Measurements from ENCODE around the gene G2E3.
A peak's percentile ranks its signal among the peaks of the same experiment; 100 is the strongest.
"Not testable (repeated sequence)": the region's sequence is repeated elsewhere in the genome, so short reads cannot be mapped to it uniquely, and the experiment has no call there.

Gene G2E3

GRCh38 chr14:30559638-30560091 lies 707 bp downstream of the G2E3 start:
- DNase-seq (ENCODE audit: low spot score) = peak; percentile 10

DNA sequence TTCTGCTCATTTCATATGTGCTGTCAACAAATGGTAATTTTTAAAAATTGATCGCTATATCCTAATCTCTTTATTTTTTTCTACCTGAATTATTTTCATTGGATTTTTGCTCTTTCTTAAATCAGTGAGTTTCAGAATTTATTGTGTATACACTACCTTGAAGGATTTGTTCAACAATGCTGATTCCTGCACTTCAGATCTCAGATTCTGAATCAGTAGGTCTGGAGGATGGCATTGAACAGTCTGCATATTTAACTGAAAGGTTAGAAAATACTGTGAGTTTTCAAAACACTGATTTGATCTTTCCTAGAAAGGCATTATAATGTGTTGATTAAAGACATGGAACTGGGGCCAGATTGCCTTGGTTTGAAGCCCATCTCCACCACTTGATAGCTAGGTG lies 1.6 kb downstream of the G2E3 start:
- no peak for DNase-seq (ENCODE audit: low spot score)

GRCh38 chr14:30564235-30564867 lies 5.4 kb downstream of the G2E3 start:
- no peak for DNase-seq (ENCODE audit: low spot score)

- no peak for DNase-seq (ENCODE audit: low spot score)
Observed at GRCh38 chr14:30564868-30565248, 5.9 kb downstream of the G2E3 start.

- DNase-seq (ENCODE audit: low spot score) = no peak
Observed at GRCh38 chr14:30569216-30569902, 10.4 kb downstream of the G2E3 start.

GRCh38 chr14:30569903-30570226 lies 10.9 kb downstream of the G2E3 start:
- no peak for DNase-seq (ENCODE audit: low spot score)

DNA sequence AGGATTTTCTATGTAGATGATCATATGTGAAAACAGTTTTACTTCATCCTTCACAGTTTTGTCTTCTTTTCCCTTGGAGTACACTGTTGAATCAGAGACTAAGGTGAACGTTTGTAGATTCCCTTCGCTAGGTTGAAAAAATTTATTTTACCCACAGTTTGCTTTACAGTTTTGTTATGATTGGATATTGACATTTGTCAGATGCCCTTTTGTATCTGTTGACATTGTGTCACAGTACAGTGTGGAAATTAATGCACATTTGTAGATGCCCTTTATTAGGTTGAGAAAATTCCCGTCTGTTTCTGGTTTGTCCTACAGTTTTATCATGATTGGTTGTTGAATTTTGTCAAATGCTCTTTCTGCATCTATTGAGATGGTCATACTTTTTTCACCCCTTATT lies 13.3 kb downstream of the G2E3 start:
- DNase-seq (ENCODE audit: low spot score) = no peak

DNA sequence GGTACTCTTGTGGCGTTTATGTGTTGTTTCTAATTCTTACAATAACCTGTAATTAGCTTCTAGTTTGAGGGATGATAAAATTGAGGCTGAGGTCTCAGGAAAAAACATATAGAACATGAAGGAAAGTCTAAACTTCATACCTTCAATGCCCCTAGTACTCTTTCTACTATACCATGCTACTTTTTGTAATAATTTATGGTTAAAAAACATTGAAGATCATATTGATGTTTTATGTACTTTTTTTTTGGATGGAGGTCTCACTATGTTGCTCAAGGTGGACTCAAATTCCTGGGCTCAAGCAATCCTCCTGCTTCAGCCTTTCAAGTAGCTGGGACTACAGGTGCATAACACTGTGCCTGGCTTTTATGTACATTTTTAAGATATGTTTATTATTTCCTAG lies 13.8 kb downstream of the G2E3 start:
- no peak for DNase-seq (ENCODE audit: low spot score)

DNA sequence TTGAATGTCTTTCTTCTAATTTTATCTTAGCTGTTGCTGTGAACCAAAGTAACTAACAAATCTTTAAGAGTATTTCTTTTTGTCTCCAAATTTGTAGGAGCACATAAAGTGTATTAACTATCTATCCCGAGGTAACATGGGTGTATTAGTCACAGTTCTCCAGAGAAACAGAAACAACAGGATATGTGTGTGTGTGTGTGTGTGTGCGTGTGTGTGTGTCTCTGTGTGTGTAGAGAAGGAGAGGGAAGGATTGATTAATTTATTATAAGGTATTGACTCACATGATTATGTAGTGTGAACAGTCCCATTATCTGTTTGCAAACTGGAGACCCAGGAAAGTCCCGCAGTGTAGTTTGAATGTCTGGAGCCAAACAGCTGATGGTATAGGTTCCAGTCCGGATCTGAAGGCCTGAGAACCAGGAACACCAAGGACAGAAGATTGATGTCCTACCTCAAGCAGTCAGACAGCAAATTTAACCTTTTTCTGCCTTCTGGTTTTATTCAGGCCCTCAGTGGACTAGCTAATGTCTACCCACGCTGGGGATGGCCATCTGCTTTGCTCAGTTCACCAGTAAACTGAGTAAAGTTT lies 14.4 kb downstream of the G2E3 start:
- no peak for DNase-seq (ENCODE audit: low spot score)

DNA sequence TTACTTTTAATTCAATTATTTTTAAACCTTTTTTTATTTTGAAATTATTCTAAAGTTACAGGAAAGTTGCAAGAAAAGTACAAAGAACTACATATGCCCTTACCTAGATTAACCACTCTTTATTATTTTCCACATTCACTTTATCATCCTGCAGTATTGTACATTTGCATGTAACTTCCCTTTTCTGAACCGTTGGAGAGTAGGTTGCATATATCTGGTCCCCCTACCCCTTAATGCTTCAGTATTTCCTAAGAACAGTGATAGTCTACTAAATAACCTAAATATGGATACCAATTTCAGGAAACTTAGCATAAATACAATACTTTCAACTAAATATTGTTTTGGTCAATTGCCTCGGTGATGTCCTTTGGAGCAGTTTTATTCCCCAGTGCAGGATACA lies 15.0 kb downstream of the G2E3 start:
- no peak for DNase-seq (ENCODE audit: low spot score)

DNA sequence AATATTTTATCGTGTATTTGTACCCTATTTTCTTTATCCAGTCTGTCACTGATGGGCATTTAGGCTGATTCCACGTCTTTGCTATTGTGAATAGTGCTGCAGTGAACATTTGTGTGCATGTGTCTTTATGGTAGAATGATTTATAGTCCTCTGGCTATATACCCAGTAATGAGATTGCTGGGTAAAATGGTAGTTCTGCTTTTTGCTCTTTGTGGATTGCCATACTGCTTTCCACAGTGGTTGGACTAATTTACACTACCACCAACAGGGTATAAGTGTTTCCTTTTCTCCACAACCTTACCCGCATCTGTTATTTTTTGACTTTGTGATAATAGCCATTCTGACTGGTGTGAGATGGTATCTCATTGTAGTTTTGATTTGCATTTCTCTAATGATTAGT lies 15.8 kb downstream of the G2E3 start:
- DNase-seq (ENCODE audit: low spot score) = not testable (repeated sequence)

DNA sequence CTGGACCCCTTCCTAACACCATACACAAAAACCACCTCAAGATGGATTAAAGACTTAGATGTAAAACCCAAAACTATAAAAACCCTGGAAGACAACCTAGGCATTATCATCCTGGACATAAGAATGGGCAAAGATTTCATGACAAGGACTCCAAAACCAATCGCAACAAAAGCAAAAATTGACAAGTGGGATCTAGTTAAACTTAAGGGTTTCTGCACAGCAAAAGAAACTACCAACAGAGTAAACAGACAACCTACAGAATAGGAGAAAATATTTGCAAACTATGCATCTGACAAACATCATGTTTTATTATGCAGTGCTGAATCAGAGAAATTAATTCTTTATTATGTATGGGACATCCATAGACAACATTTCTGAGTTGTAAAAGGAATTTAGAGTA lies 17.4 kb downstream of the G2E3 start:
- not testable (repeated sequence) for DNase-seq (ENCODE audit: low spot score)

DNA sequence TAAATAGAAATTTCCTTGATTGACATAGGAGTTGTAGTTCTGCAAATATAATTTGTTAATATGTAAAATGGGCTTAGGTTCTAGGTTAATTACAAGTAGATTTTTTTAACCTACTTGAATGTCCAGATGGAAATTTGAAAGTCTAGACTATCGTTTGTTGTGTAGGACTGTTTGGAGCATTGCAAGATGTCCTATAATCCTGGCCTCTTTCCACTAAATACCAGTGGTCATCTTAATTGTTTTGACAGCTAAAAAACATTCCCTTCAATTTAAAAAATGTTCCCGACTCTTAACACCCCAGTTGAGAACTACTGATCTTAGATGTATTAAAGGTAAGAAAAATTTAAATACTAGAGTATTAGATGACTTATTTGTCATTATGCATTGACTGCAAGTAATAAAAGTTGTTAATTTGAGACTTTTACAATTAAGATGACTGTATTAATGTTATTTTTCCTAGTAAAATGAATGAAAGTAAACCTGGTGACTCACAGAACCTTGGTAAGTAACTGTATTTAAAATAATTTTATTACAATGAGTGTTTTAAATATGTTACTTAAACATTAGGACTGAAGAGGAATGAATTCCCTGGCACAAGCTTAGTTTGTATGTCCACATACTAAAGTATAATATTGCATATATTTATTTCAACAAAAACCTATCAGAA lies 21.8 kb downstream of the G2E3 start:
- DNase-seq (ENCODE audit: low spot score) = no peak

DNA sequence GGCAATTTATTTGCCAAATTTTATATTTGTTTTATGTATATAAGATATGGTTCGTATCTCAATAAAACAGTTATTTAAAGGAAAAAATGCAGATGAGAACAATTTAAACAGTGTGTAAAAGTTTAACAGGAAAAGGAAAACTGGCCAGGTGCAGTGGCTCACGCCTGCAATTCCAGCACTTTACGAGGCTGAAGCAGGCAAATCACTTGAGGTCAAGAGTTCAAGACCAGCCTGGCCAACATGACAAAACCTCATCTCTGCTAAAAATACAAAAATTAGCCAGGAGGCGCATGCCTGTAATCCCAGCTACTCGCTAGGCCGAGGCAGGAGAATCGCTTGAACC lies 22.3 kb downstream of the G2E3 start:
- no peak for DNase-seq (ENCODE audit: low spot score)

DNA sequence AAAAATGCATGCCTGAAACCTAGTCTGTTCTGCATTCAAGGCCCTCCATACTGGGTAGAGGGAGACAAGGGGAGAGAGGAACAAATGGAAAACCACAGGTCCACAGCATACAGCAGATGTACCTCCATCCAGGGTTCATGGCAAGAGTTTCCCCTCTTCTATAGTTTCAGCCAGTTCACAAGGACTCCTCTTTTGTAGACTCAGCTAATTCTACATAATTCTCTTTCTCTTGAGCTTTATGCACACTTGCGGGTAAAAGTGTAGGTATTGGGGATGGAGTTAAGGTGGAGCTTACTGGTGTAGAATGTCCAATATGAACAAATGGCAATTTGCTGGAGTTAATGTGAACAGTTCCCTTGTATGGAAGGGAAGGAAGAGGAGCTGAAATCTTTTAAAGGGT lies 23.4 kb downstream of the G2E3 start:
- DNase-seq (ENCODE audit: low spot score) = no peak

- no peak for DNase-seq (ENCODE audit: low spot score)
Observed at GRCh38 chr14:30584058-30584630, 25.2 kb downstream of the G2E3 start.

- no peak for DNase-seq (ENCODE audit: low spot score)
Observed at GRCh38 chr14:30585204-30585603, 26.2 kb downstream of the G2E3 start.

GRCh38 chr14:30587141-30587540 lies 28.2 kb downstream of the G2E3 start:
- no peak for DNase-seq (ENCODE audit: low spot score)

DNA sequence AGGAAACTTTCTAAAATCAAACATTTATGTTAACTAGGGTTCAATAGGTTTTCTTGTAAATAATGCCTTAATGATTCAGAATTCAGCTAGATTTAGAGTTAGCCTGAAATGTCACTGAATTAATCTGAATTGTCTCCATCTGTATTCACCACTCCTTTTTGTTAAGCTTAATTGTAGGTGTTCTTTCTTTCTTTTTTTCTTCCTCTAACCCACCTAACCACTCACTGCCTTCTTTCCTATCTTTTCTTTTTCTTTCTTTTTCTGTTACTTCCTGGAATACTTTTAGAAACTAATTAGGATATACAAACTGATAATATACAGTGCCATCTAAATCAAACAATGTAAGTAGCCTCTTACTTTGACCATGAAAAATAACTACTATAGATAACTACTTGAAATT lies 29.9 kb downstream of the G2E3 start:
- no peak for DNase-seq (ENCODE audit: low spot score)

- no peak for DNase-seq (ENCODE audit: low spot score)
Observed at GRCh38 chr14:30596935-30597334, 38.0 kb downstream of the G2E3 start.

GRCh38 chr14:30597504-30597903 lies 38.5 kb downstream of the G2E3 start:
- no peak for DNase-seq (ENCODE audit: low spot score)

GRCh38 chr14:30600922-30601918 lies 42.3 kb downstream of the G2E3 start:
- DNase-seq (ENCODE audit: low spot score) = no peak
